Smooth muscle cell (in vitro differentiated cells): ENCODE data around the gene GPBP1. TPM values are rescaled to one million over a fixed set of nuclear protein-coding genes. Genes with fewer than 3 reads are reported as not detected.

Source experiments
- DNase-seq: peaks from one replicate; lab custom pipeline; 2025; ENCODE audit not compliant: unreplicated experiment; lab: John Stamatoyannopoulos, UW
- H2AFZ ChIP-seq: fragments of 200-600 bp; sonication (generic); 2 replicates; pipeline ENCODE4 v1.6.0; 2016; ENCODE audit warnings: antibody characterized with exemption, low read depth, mild to moderate bottlenecking
- H3F3A ChIP-seq: fragments of 200-600 bp; sonication (generic); 2 replicates; pipeline ENCODE4 v1.6.0; 2017; ENCODE audit warnings: antibody characterized with exemption, low read depth
- H3K27ac ChIP-seq: fragments of 200-600 bp; sonication (generic); 2 replicates; pipeline ENCODE4 v1.5.1; 2016; ENCODE audit warnings: low read depth, mild to moderate bottlenecking
- H3K27me3 ChIP-seq: fragments of 200-600 bp; sonication (generic); 2 replicates; pipeline ENCODE4 v1.6.1; 2016; ENCODE audit warnings: low read depth, mild to moderate bottlenecking
- H3K36me3 ChIP-seq: fragments of 200-600 bp; sonication (generic); 2 replicates; pipeline ENCODE4 v1.5.1; 2016; ENCODE audit warnings: low read depth
- H3K4me1 ChIP-seq: fragments of 200-600 bp; sonication (generic); 2 replicates; pipeline ENCODE4 v1.5.1; 2016; ENCODE audit warnings: low read depth
- H3K4me2 ChIP-seq: fragments of 200-600 bp; sonication (generic); 2 replicates; pipeline ENCODE4 v1.6.0; 2016; ENCODE audit warnings: mild to moderate bottlenecking
- H3K4me3 ChIP-seq: fragments of 200-600 bp; sonication (generic); 2 replicates; pipeline ENCODE4 v1.5.1; 2016; ENCODE audit warnings: mild to moderate bottlenecking
- H3K79me2 ChIP-seq: fragments of 200-600 bp; sonication (generic); 2 replicates; pipeline ENCODE4 v1.6.0; 2016; ENCODE audit warnings: low read depth, mild to moderate bottlenecking
- H3K9ac ChIP-seq: fragments of 200-600 bp; sonication (generic); 2 replicates; pipeline ENCODE4 v1.6.0; 2016; ENCODE audit warnings: low read depth
- H3K9me3 ChIP-seq: fragments of 200-600 bp; sonication (generic); replicated peaks from 2 replicates; pipeline ENCODE4 v1.5.1; 2016; ENCODE audit warnings: low read depth
- H4K20me1 ChIP-seq: fragments of 200-600 bp; sonication (generic); 2 replicates; pipeline ENCODE4 v1.6.0; 2016; ENCODE audit warnings: low read depth
- WGBS: methylation state at CpG from one replicate; pipeline ENCODE4 v1.1.7; 2016; ENCODE audit warnings: low lambda C conversion rate; 5-methylcytosine and 5-hydroxymethylcytosine counted together
- polyA plus RNA-seq: library from polyadenylated mRNA; unstranded; fragments of >200 nt; fragmentation: Nextera tagmentation; extraction: Ambion mirVana; gene quantifications from 2 replicates; pipeline ENCODE4 v1.2.1, GENCODE V29; 2016
- total RNA-seq: library from RNA; depleted of rRNA; stranded (reverse); fragments of >200 nt; gene quantifications from 2 replicates; pipeline ENCODE4 v1.2.3, GENCODE V29; 2014
- TF ChIP-seq, protein P1 (sequence below): fragments of 200-600 bp; sonication (generic); IDR thresholded peaks from 2 replicates; pipeline ENCODE4 v1.5.1; 2017; ENCODE audit warnings: borderline replicate concordance, mild to moderate bottlenecking, antibody characterized with exemption; ENCODE audit not compliant: insufficient read depth, poor library complexity, severe bottlenecking

GPBP1 gene
- total and polyA plus RNA-seq, 2 experiments from 2014 or later = 45.4 to 78.8 TPM

DNA sequence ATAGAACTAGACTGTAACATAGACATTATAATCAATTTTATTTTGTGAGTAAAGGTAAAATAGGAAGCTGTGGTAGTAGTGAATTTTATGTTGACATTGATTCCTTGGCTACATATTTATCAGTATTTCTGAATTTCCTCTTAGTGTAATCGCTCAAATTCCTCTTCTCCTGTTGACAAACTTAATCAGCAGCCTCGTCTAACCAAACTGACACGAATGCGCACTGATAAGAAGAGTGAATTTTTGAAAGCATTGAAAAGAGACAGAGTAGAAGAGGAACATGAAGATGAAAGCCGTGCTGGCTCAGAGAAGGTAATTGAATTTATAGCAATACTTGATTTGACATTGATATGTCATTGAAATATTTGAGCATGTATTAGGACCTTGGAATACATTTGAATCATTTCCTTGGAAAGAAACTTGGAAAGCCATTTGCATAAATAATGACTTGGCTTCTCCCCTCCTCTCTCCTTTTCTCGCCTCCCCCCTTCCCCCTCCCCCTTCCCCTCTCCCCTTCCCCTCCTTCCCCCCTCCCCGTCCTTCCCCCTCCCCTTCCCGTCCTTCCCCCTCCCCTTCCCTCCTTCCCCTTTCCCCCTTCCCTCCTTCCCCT is 75.5 kb downstream of the GPBP1 start:
- Histone ChIP-seq H3K4me1 (no peaks in the 10 kb centered on the region), H3K4me3 (no peak overlapping the region), H3K4me2 (no peak overlapping the region), H3K9me3 (no peaks in the 10 kb centered on the region), H3K27me3 (no peaks in the 10 kb centered on the region), H3K27ac (peak overlapping the region; percentile 20), H3K9ac (no peak overlapping the region), H3K36me3 (peaks cover 17% of the 10 kb centered on the region), H3K79me2 (peaks cover 14% of the 10 kb centered on the region), H2AFZ (no peak overlapping the region), H4K20me1 (peaks cover 20% of the 10 kb centered on the region), H3F3A (peaks cover 7% of the 10 kb centered on the region)
- DNase-seq = no peak
- TF ChIP-seq, protein P1, sequence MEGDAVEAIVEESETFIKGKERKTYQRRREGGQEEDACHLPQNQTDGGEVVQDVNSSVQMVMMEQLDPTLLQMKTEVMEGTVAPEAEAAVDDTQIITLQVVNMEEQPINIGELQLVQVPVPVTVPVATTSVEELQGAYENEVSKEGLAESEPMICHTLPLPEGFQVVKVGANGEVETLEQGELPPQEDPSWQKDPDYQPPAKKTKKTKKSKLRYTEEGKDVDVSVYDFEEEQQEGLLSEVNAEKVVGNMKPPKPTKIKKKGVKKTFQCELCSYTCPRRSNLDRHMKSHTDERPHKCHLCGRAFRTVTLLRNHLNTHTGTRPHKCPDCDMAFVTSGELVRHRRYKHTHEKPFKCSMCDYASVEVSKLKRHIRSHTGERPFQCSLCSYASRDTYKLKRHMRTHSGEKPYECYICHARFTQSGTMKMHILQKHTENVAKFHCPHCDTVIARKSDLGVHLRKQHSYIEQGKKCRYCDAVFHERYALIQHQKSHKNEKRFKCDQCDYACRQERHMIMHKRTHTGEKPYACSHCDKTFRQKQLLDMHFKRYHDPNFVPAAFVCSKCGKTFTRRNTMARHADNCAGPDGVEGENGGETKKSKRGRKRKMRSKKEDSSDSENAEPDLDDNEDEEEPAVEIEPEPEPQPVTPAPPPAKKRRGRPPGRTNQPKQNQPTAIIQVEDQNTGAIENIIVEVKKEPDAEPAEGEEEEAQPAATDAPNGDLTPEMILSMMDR = no peak
- 92% methylated on average over 5 of the region's 8 CpGs for WGBS

DNA sequence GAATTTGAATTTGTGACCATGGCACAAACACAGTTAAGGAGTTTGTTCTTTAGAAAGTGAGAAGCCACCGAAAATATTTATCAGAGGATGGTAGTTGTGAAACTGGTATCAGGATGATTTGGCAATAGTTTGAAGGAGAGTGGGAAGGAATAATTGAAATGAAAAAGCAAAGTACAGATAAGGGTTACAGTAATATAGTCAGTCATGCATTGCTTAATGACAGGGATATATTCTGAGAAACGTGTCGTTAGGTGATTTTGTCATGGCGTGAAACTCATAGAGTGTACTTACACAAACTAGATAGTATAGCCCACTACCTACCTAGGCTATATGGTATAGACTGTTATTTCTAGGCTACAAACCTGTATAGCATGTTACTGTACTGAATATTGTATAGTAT is 84.2 kb downstream of the GPBP1 start:
- no peak for DNase-seq
- H3K36me3 ChIP-seq = peaks cover 41% of the 10 kb centered on the region
- H3F3A ChIP-seq = no peaks in the 10 kb centered on the region
- H3K4me2 ChIP-seq = no peak overlapping the region
- no peaks in the 10 kb centered on the region for H3K4me1 ChIP-seq
- H3K9me3 ChIP-seq = no peaks in the 10 kb centered on the region
- H3K27ac ChIP-seq = no peak overlapping the region
- TF ChIP-seq, protein P1 = no peak
- H2AFZ ChIP-seq = no peak overlapping the region
- WGBS = 93% methylated on average over 4 of the region's 4 CpGs
- H3K9ac ChIP-seq = no peak overlapping the region
- peaks cover 59% of the 10 kb centered on the region for H4K20me1 ChIP-seq
- no peaks in the 10 kb centered on the region for H3K27me3 ChIP-seq
- no peak overlapping the region for H3K4me3 ChIP-seq
- peaks cover 26% of the 10 kb centered on the region for H3K79me2 ChIP-seq

DNA sequence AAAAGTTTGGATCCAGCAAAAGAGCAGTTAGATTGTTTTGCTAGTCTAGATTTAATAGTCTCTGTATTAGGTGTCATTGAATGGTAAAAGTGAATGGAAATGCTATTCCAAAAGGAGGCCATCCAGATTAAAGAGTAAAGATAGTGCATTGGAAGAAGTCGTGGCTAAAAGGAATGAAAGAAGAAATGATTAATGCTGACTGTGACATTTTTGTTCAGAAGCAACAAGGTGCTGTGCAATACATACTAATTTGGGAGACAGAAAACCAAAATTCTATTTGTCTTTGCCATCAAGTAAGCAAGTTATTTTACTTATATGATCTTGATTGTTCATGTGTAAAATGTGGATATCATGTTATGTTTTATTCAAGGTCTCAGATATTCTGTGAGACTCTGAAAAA is 85.1 kb downstream of the GPBP1 start:
- no peak for DNase-seq
- TF ChIP-seq, protein P1 = no peak
- Histone ChIP-seq H3K27me3 (no peaks in the 10 kb centered on the region), H3K36me3 (peaks cover 46% of the 10 kb centered on the region), H3F3A (no peaks in the 10 kb centered on the region), H3K9me3 (no peaks in the 10 kb centered on the region), H2AFZ (no peak overlapping the region), H3K4me1 (no peaks in the 10 kb centered on the region), H3K9ac (no peak overlapping the region), H3K4me3 (no peak overlapping the region), H3K79me2 (peaks cover 22% of the 10 kb centered on the region), H4K20me1 (peaks cover 57% of the 10 kb centered on the region), H3K4me2 (no peak overlapping the region), H3K27ac (no peak overlapping the region)
- WGBS = 86% methylated on average over 1 of the region's 1 CpG

DNA sequence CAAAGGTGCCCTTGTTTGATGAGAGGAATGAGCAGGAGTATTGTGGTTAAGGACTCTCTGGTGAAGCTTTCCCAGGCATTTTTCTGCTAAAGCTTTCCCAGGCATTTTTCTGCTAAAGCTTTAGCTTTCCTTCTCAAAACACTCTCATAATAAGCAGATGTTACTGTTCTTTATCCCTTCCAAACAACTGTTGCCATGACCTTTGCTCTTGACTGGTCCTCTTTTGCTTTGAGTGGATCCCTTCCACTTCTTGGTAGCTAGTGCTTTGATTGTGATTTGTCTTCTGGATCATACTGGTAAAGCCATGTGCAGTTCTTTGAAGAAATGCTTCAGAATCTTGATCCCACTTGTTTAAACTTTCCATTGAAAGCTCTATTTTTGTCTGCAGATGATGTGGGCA is 85.8 kb downstream of the GPBP1 start:
- DNase-seq = no peak
- H3K9me3 ChIP-seq = no peaks in the 10 kb centered on the region
- H3K27ac ChIP-seq = no peak overlapping the region

More for the DNA sequence above, 85.8 kb downstream of the GPBP1 start:
- Histone ChIP-seq H3F3A (no peaks in the 10 kb centered on the region), H3K79me2 (peaks cover 22% of the 10 kb centered on the region), H2AFZ (no peak overlapping the region), H3K9ac (no peak overlapping the region), H3K27me3 (no peaks in the 10 kb centered on the region), H3K4me1 (no peaks in the 10 kb centered on the region), H3K4me2 (no peak overlapping the region), H4K20me1 (peaks cover 51% of the 10 kb centered on the region), H3K36me3 (peaks cover 46% of the 10 kb centered on the region), H3K4me3 (no peak overlapping the region)
- TF ChIP-seq, protein P1 = no peak
